ENCODE measurements around the gene DIO3. TPM values are rescaled to one million over a fixed set of nuclear protein-coding genes. Genes with fewer than 3 reads are reported as not detected.

Gene DIO3
- total RNA-seq, 2 donors from 2014 or later: 0.55 TPM; not detected in 1

DNA sequence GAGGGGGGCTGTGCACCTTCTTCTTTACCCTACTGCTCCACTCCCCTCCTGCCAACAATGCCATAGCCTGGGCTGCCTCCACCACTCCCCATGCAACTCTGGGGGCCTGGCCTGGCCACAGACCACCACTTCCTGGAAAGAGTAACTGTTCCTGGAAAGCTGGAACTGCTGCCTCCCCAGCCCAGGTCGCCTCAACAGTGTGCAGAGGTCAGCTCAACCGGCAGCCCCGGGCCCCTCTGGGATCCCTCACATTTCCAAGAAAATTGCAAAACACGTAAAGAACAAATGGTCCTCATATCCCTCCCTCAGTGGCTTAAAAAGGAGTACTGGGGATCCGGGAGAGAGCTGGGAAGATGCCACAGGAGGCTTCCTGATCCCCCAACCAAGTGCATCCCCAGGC is 22.4 kb upstream of the DIO3 start:
- H3K27ac ChIP-seq: no peak overlapping the region
- no peaks in the 10 kb centered on the region for H3K36me3 ChIP-seq
- H3K4me3 ChIP-seq: no peak overlapping the region
- TF ChIP-seq, protein P1, sequence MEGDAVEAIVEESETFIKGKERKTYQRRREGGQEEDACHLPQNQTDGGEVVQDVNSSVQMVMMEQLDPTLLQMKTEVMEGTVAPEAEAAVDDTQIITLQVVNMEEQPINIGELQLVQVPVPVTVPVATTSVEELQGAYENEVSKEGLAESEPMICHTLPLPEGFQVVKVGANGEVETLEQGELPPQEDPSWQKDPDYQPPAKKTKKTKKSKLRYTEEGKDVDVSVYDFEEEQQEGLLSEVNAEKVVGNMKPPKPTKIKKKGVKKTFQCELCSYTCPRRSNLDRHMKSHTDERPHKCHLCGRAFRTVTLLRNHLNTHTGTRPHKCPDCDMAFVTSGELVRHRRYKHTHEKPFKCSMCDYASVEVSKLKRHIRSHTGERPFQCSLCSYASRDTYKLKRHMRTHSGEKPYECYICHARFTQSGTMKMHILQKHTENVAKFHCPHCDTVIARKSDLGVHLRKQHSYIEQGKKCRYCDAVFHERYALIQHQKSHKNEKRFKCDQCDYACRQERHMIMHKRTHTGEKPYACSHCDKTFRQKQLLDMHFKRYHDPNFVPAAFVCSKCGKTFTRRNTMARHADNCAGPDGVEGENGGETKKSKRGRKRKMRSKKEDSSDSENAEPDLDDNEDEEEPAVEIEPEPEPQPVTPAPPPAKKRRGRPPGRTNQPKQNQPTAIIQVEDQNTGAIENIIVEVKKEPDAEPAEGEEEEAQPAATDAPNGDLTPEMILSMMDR (IDR thresholded peaks at IDR 0.05): no peak
- no peaks in the 10 kb centered on the region for H3K27me3 ChIP-seq
- DNase-seq (ENCODE audit: low spot score): no peak
- no peaks in the 10 kb centered on the region for H3K4me1 ChIP-seq
- peaks cover 0 to 3% of the 10 kb centered on the region in 2 donors for H3K9me3 ChIP-seq

DNA sequence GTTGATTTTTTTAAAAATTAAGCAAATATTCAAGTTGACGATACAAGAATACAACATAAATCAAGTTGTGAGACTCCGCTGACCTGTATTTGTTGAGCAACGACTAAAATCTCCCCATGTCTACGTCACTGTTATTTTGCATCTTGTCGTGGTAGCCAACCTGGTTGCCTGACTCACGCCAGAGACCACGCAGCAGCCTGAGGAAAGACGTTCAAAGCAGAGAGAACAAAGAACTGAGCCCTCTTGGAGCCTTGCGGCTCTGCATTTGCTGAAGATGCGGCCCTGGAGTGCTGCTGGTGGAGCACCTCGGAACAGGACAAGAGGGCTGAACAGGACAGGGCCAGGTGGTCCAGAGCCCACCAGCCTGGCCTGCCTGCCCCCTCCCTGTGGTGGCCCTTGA is 21.4 kb upstream of the DIO3 start:
- Histone ChIP-seq H3K36me3 (no peaks in the 10 kb centered on the region), H3K27me3 (no peaks in the 10 kb centered on the region), H3K27ac (no peak overlapping the region), H3K9me3 (peaks cover 0 to 5% of the 10 kb centered on the region in 2 donors), H3K4me1 (no peaks in the 10 kb centered on the region), H3K4me3 (no peak overlapping the region)
- TF ChIP-seq, protein P1 (IDR thresholded peaks at IDR 0.05): no peak
- no peak for DNase-seq (ENCODE audit: low spot score)

DNA sequence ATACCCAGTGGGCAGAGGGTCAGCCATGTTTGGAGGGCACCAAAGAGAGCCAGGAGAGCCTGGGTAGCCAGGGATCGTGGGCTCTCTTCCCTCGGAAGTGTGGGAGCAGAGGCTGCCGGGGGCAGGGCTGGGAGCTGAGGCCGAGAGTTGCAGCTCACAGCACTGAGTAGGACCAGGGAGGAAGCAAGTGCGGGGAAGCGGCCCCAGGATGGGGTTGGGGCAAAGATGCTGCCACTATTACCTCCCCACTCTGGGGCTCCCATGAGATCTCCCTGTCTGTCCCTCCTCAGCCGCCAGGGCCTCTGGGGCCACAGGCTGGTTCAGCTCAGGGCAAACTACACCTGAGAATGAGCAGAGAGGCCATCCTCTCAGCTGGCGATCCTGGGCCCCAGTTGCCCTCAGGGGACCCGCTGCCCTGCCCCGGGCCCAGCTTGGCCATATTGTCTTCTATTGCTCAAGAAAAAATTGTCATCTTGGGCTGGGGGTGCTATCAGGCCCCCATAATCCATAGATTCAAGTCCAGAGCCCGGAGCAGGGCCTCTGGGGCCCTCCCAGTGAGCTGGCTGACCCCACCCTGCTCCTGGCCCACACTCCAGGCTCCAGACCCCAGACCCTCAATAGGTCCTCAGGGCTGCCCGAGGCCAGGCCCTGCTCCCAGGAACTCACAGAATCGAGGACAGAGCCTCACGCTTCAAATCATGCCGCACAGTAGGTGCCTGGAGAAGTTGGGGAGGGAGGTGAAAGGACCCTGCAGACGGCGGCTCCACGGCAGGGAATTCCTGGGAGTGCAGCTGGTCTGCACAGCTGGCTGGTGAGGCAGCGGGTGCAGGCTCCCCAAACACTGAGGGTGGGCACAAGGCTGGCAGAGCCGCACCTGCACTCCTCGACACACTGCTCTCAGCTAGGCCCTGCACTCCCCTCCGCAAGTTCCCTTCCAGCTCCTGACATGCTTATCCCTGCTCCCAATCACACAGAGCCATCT is 20.5 kb upstream of the DIO3 start:
- Histone ChIP-seq H3K9me3 (peaks cover 0 to 5% of the 10 kb centered on the region in 2 donors), H3K4me3 (no peak overlapping the region)

DNA sequence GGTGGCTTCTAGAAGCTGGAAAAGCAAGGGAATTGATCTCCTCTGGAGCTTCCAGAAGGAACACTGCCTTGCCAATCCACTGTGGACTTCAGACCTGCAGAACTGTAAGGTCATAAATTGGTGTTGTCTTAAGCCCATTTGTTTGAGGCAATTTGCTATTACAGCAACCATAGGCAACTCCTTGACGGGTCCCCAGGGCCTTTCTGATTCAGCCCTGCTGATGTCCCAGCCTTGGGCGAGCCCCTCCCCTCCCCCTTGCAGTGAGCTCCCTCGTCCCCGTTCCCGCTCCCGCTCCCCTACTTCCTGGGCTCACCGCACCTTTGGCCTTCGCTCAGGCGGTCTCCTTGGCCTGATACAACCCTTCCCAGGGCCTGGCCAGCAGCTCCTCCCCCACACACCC is 18.9 kb upstream of the DIO3 start:
- Histone ChIP-seq H3K36me3 (no peaks in the 10 kb centered on the region), H3K9me3 (peaks cover 0 to 5% of the 10 kb centered on the region in 2 donors), H3K27ac (no peak overlapping the region), H3K4me1 (no peaks in the 10 kb centered on the region), H3K4me3 (no peak overlapping the region), H3K27me3 (no peaks in the 10 kb centered on the region)
- DNase-seq (ENCODE audit: low spot score): no peak
- TF ChIP-seq, protein P1 (IDR thresholded peaks at IDR 0.05): no peak

More for the DNA sequence above, 20.5 kb upstream of the DIO3 start:
- H3K4me1 ChIP-seq: no peaks in the 10 kb centered on the region
- no peak for DNase-seq (ENCODE audit: low spot score)
- no peak overlapping the region for H3K27ac ChIP-seq
- no peaks in the 10 kb centered on the region for H3K27me3 ChIP-seq
- TF ChIP-seq, protein P1 (IDR thresholded peaks at IDR 0.05): no peak
- no peaks in the 10 kb centered on the region for H3K36me3 ChIP-seq

DNA sequence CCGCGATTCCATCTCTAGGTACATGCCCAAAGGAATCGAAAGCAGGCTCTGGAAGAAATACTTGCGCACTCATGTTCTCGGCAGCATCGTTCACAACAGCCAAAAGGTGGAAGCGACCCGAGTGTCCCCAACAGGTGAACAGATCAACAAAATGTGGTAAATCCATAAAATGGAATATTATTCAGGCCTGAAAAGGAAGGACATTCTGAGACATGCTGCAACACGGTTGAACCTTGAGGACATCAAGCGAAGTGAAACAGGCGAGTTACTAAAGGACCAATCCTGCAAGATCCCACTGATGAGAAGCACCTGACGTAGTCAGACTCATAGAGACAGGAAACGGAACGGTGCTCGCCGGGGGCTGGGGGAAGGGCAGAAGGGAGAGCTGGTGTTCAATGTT is 17.5 kb upstream of the DIO3 start:
- TF ChIP-seq, protein P1 (IDR thresholded peaks at IDR 0.05): no peak
- no peak overlapping the region for H3K27ac ChIP-seq
- H3K9me3 ChIP-seq: peaks cover 0 to 5% of the 10 kb centered on the region in 2 donors
- no peaks in the 10 kb centered on the region for H3K36me3 ChIP-seq
- no peak overlapping the region for H3K4me3 ChIP-seq
- no peaks in the 10 kb centered on the region for H3K27me3 ChIP-seq
- no peaks in the 10 kb centered on the region for H3K4me1 ChIP-seq
- DNase-seq (ENCODE audit: low spot score): no peak
